Measurements from ENCODE around the gene SLC45A2. TPM values are rescaled to one million over a fixed set of nuclear protein-coding genes. Genes with fewer than 3 reads are reported as not detected.

SLC45A2 gene
- total and polyA plus RNA-seq, 4 donors: 0.36 to 0.54 TPM; not detected in 2

- Histone ChIP-seq H3K27me3 (ENCODE audit: control insufficient read depth in 1 of 2, insufficient read depth in 2 of 2, low read length in 1 of 2) (no peaks in the 10 kb centered on the region), H3K4me3 (ENCODE audit: low read length in 2 of 2) (no peak overlapping the region), H3K36me3 (ENCODE audit: control insufficient read depth in 1 of 2, insufficient read depth in 2 of 2, low read length in 1 of 2) (peaks cover 2 to 6% of the 10 kb centered on the region in 2 donors), H3K4me1 (ENCODE audit: control insufficient read depth in 1 of 2, insufficient read depth in 2 of 2, low read length in 2 of 2) (no peaks in the 10 kb centered on the region), H3K27ac (ENCODE audit: low read depth in 1 of 2, low read length in 2 of 2) (no peak overlapping the region), H3K9me3 (ENCODE audit: control insufficient read depth, low read length) (peaks cover 1% of the 10 kb centered on the region)
- DNase-seq: no peak
- 94 to 96% methylated on average over 15 of the region's 15 CpGs for WGBS, 2 donors
- intact Hi-C loops (cut with DNase I): no loop called here
- peak; percentile 29 for ATAC-seq (ENCODE audit: low FRiP score)
These were observed 315 bp downstream of the SLC45A2 start for GRCh38 chr5:33984178-33984577.

GRCh38 chr5:33981408-33982162 lies 2.9 kb downstream of the SLC45A2 start:
- WGBS, 2 donors: 81 to 82% methylated on average over 8 of the region's 8 CpGs
- Histone ChIP-seq H3K4me3 (ENCODE audit: low read length in 2 of 2) (no peak overlapping the region), H3K4me1 (ENCODE audit: control insufficient read depth in 1 of 2, insufficient read depth in 2 of 2, low read length in 2 of 2) (no peaks in the 10 kb centered on the region), H3K27me3 (ENCODE audit: control insufficient read depth in 1 of 2, insufficient read depth in 2 of 2, low read length in 1 of 2) (no peaks in the 10 kb centered on the region), H3K36me3 (ENCODE audit: control insufficient read depth in 1 of 2, insufficient read depth in 2 of 2, low read length in 1 of 2) (peaks cover 0 to 2% of the 10 kb centered on the region in 2 donors), H3K27ac (ENCODE audit: low read depth in 1 of 2, low read length in 2 of 2) (no peak overlapping the region), H3K9me3 (ENCODE audit: control insufficient read depth, low read length) (peaks cover 1% of the 10 kb centered on the region)
- ATAC-seq (ENCODE audit: low FRiP score): no peak
- intact Hi-C loops (cut with DNase I): no loop called here
- DNase-seq: no peak

GRCh38 chr5:33980030-33980429 lies 4.5 kb downstream of the SLC45A2 start:
- no peaks in the 10 kb centered on the region for H3K36me3 ChIP-seq (ENCODE audit: control insufficient read depth in 1 of 2, insufficient read depth in 2 of 2, low read length in 1 of 2)
- no peak overlapping the region for H3K27ac ChIP-seq (ENCODE audit: low read depth in 1 of 2, low read length in 2 of 2)
- H3K27me3 ChIP-seq (ENCODE audit: control insufficient read depth in 1 of 2, insufficient read depth in 2 of 2, low read length in 1 of 2): no peaks in the 10 kb centered on the region
- no peak overlapping the region for H3K4me3 ChIP-seq (ENCODE audit: low read length in 2 of 2)
- no peak for DNase-seq
- no peaks in the 10 kb centered on the region for H3K9me3 ChIP-seq (ENCODE audit: control insufficient read depth, low read length)
- no peaks in the 10 kb centered on the region for H3K4me1 ChIP-seq (ENCODE audit: control insufficient read depth in 1 of 2, insufficient read depth in 2 of 2, low read length in 2 of 2)
- intact Hi-C loops (cut with DNase I): no loop called here
- 88 to 93% methylated on average over 3 of the region's 3 CpGs for WGBS, 2 donors
- no peak for ATAC-seq (ENCODE audit: low FRiP score)

GRCh38 chr5:33978306-33978705 lies 6.2 kb downstream of the SLC45A2 start:
- Histone ChIP-seq H3K36me3 (ENCODE audit: control insufficient read depth in 1 of 2, insufficient read depth in 2 of 2, low read length in 1 of 2) (no peaks in the 10 kb centered on the region), H3K27ac (ENCODE audit: low read depth in 1 of 2, low read length in 2 of 2) (no peak overlapping the region), H3K4me1 (ENCODE audit: control insufficient read depth in 1 of 2, insufficient read depth in 2 of 2, low read length in 2 of 2) (no peaks in the 10 kb centered on the region), H3K4me3 (ENCODE audit: low read length in 2 of 2) (no peak overlapping the region), H3K27me3 (ENCODE audit: control insufficient read depth in 1 of 2, insufficient read depth in 2 of 2, low read length in 1 of 2) (no peaks in the 10 kb centered on the region), H3K9me3 (ENCODE audit: control insufficient read depth, low read length) (no peaks in the 10 kb centered on the region)
- no peak for DNase-seq
- intact Hi-C loops (cut with DNase I): no loop called here
- ATAC-seq (ENCODE audit: low FRiP score): no peak
- WGBS, 2 donors: 86 to 88% methylated on average over 1 of the region's 1 CpG

- Histone ChIP-seq H3K4me3 (ENCODE audit: low read length in 2 of 2) (no peak overlapping the region), H3K27ac (ENCODE audit: low read depth in 1 of 2, low read length in 2 of 2) (no peak overlapping the region), H3K27me3 (ENCODE audit: control insufficient read depth in 1 of 2, insufficient read depth in 2 of 2, low read length in 1 of 2) (no peaks in the 10 kb centered on the region), H3K4me1 (ENCODE audit: control insufficient read depth in 1 of 2, insufficient read depth in 2 of 2, low read length in 2 of 2) (no peaks in the 10 kb centered on the region), H3K9me3 (ENCODE audit: control insufficient read depth, low read length) (no peaks in the 10 kb centered on the region), H3K36me3 (ENCODE audit: control insufficient read depth in 1 of 2, insufficient read depth in 2 of 2, low read length in 1 of 2) (no peaks in the 10 kb centered on the region)
- WGBS, 2 donors: 58 to 64% methylated on average over 1 of the region's 1 CpG
- no peak for ATAC-seq (ENCODE audit: low FRiP score)
- intact Hi-C loops (cut with DNase I): no loop called here
- no peak for DNase-seq
These were observed 8.2 kb downstream of the SLC45A2 start for GRCh38 chr5:33976307-33976706.

GRCh38 chr5:33975852-33976251 lies 8.6 kb downstream of the SLC45A2 start:
- Histone ChIP-seq H3K4me1 (ENCODE audit: control insufficient read depth in 1 of 2, insufficient read depth in 2 of 2, low read length in 2 of 2) (no peaks in the 10 kb centered on the region), H3K4me3 (ENCODE audit: low read length in 2 of 2) (no peak overlapping the region), H3K9me3 (ENCODE audit: control insufficient read depth, low read length) (no peaks in the 10 kb centered on the region), H3K27me3 (ENCODE audit: control insufficient read depth in 1 of 2, insufficient read depth in 2 of 2, low read length in 1 of 2) (no peaks in the 10 kb centered on the region), H3K36me3 (ENCODE audit: control insufficient read depth in 1 of 2, insufficient read depth in 2 of 2, low read length in 1 of 2) (no peaks in the 10 kb centered on the region), H3K27ac (ENCODE audit: low read depth in 1 of 2, low read length in 2 of 2) (no peak overlapping the region)
- intact Hi-C loops (cut with DNase I): no loop called here
- 11 to 13% methylated on average over 5 of the region's 5 CpGs for WGBS, 2 donors
- DNase-seq (no peak), ATAC-seq (ENCODE audit: low FRiP score) (peak; percentile 33)

- no peak overlapping the region for H3K4me3 ChIP-seq (ENCODE audit: low read length in 2 of 2)
- intact Hi-C loops (cut with DNase I): no loop called here
- ATAC-seq (ENCODE audit: low FRiP score) (no peak), DNase-seq (no peak)
- H3K36me3 ChIP-seq (ENCODE audit: control insufficient read depth in 1 of 2, insufficient read depth in 2 of 2, low read length in 1 of 2): no peaks in the 10 kb centered on the region
- H3K9me3 ChIP-seq (ENCODE audit: control insufficient read depth, low read length): no peaks in the 10 kb centered on the region
- H3K27ac ChIP-seq (ENCODE audit: low read depth in 1 of 2, low read length in 2 of 2): no peak overlapping the region
- no peaks in the 10 kb centered on the region for H3K4me1 ChIP-seq (ENCODE audit: control insufficient read depth in 1 of 2, insufficient read depth in 2 of 2, low read length in 2 of 2)
- 85 to 90% methylated on average over 2 of the region's 2 CpGs for WGBS, 2 donors
- H3K27me3 ChIP-seq (ENCODE audit: control insufficient read depth in 1 of 2, insufficient read depth in 2 of 2, low read length in 1 of 2): no peaks in the 10 kb centered on the region
These were observed 11.2 kb downstream of the SLC45A2 start for GRCh38 chr5:33973271-33973670.

GRCh38 chr5:33969572-33970452 lies 14.7 kb downstream of the SLC45A2 start:
- ATAC-seq (ENCODE audit: low FRiP score) (peak; percentile 85), DNase-seq (no peak)
- Histone ChIP-seq H3K4me3 (ENCODE audit: low read length in 2 of 2) (no peak overlapping the region), H3K27ac (ENCODE audit: low read depth in 1 of 2, low read length in 2 of 2) (no peak overlapping the region), H3K36me3 (ENCODE audit: control insufficient read depth in 1 of 2, insufficient read depth in 2 of 2, low read length in 1 of 2) (no peaks in the 10 kb centered on the region), H3K4me1 (ENCODE audit: control insufficient read depth in 1 of 2, insufficient read depth in 2 of 2, low read length in 2 of 2) (no peaks in the 10 kb centered on the region), H3K9me3 (ENCODE audit: control insufficient read depth, low read length) (no peaks in the 10 kb centered on the region), H3K27me3 (ENCODE audit: control insufficient read depth in 1 of 2, insufficient read depth in 2 of 2, low read length in 1 of 2) (no peaks in the 10 kb centered on the region)
- 45% methylated on average over 10 of the region's 10 CpGs for WGBS, 2 donors
- intact Hi-C loops (cut with DNase I): no loop called here

Measured in aorta (tissue), 5 donors.